Measurements from ENCODE around the gene BRI3BP.

DNA sequence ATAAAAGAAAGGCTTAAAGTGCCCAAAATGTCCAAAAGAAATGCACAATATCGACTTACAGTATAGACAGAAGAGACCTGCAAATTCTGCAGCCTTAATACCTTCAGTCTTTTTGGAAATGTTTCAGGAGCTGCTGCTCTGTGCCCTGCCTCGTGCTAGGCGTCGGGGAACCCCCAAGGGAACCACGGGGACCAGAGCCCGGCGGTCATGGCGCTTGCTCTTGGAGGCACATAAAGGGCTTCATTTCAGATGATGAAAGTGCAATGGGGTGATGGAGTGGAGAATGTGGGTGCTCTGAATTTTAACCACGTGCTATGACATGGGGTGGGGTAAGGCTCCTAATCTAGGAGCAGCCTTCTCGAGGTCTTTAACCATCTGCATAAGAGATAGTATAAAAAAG lies 57.0 kb downstream of the BRI3BP start:
- TF ChIP-seq, protein P1, sequence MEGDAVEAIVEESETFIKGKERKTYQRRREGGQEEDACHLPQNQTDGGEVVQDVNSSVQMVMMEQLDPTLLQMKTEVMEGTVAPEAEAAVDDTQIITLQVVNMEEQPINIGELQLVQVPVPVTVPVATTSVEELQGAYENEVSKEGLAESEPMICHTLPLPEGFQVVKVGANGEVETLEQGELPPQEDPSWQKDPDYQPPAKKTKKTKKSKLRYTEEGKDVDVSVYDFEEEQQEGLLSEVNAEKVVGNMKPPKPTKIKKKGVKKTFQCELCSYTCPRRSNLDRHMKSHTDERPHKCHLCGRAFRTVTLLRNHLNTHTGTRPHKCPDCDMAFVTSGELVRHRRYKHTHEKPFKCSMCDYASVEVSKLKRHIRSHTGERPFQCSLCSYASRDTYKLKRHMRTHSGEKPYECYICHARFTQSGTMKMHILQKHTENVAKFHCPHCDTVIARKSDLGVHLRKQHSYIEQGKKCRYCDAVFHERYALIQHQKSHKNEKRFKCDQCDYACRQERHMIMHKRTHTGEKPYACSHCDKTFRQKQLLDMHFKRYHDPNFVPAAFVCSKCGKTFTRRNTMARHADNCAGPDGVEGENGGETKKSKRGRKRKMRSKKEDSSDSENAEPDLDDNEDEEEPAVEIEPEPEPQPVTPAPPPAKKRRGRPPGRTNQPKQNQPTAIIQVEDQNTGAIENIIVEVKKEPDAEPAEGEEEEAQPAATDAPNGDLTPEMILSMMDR (conservative IDR thresholded peaks at IDR 0.05; ENCODE audit: low read depth, low read length) = no peak
- no peak for TF ChIP-seq EZH2phosphoT487 (IDR thresholded peaks at IDR 0.05; ENCODE audit: borderline replicate concordance, low read length)
